Uterus (tissue), 4 donors: Measurements from ENCODE around the gene OGFOD1. TPM values are rescaled to one million over a fixed set of nuclear protein-coding genes. Genes with fewer than 3 reads are reported as not detected.

Source experiments
- DNase-seq, 2 donors: peaks; one replicate each; pipeline ENCODE4 v3.0.0-alpha.2; 2019 to 2020
- H3K27ac ChIP-seq, 2 donors: fragments of 200-600 bp; sonication (generic); 1 replicate in 1 of 2; 2 replicates in 1 of 2; pipeline ENCODE4 v1.5.1; 2016 to 2018
- H3K27me3 ChIP-seq, 2 donors: fragments of 200-600 bp; sonication (generic); one replicate each; pipeline ENCODE4 v1.5.1; 2018 to 2019; ENCODE audit warnings: control low read depth in 1 of 2
- H3K36me3 ChIP-seq, 2 donors: fragments of 200-600 bp; sonication (generic); one replicate each; pipeline ENCODE4 v1.5.1; 2019; ENCODE audit warnings: control low read depth in 1 of 2
- H3K4me1 ChIP-seq, 2 donors: fragments of 200-600 bp; sonication (generic); one replicate each; pipeline ENCODE4 v1.5.1; 2018 to 2019; ENCODE audit warnings: control low read depth in 1 of 2
- H3K4me3 ChIP-seq, 2 donors: fragments of 200-600 bp; sonication (generic); 1 replicate in 1 of 2; 2 replicates in 1 of 2; pipeline ENCODE4 v1.5.1; 2018 to 2019; ENCODE audit warnings: mild to moderate bottlenecking in 1 of 2
- H3K9me3 ChIP-seq, 2 donors: fragments of 200-600 bp; sonication (generic); one replicate each; pipeline ENCODE4 v1.5.1; 2019; ENCODE audit warnings: control low read depth in 1 of 2
- POLR2A ChIP-seq, 2 donors: fragments of 450-650 bp; IDR thresholded peaks; one replicate each; pipeline ENCODE4 v1.6.1; 2016; ENCODE audit warnings: antibody characterized with exemption in 2 of 2, mild to moderate bottlenecking in 1 of 2, moderate library complexity in 1 of 2
- intact Hi-C: fragments of 100-400 bp; cut with DNase I; formaldehyde crosslinking; loops from one replicate; pipeline ENCODE4 v1.15.1; 2023; ENCODE audit warnings: low total_unique reads
- total RNA-seq, 4 donors: library from RNA; depleted of rRNA in 3 of 4; stranded (reverse); fragments of >200 nt in 3 of 4; gene quantifications; one replicate each; pipeline versions ENCODE4 v1.1.0 to v1.2.4, GENCODE V29; 2014 to 2023
- TF ChIP-seq, protein P1 (sequence below), 4 experiments: fragments of 200-600 bp in 2 of 4; fragments of 450-650 bp in 2 of 4; sonication (generic) in 2 of 4; IDR thresholded peaks; one replicate each; pipeline ENCODE4 v1.5.1; 2016 to 2019; ENCODE audit warnings: antibody characterized with exemption in 4 of 4, mild to moderate bottlenecking in 2 of 4, moderate library complexity in 1 of 4
- donor health status: DM: yes; HTN: yes; CAD: no.

Gene OGFOD1
- total RNA-seq, 4 donors from 2014 or later, result 5.0 to 78.9 (median 20.3) TPM

DNA sequence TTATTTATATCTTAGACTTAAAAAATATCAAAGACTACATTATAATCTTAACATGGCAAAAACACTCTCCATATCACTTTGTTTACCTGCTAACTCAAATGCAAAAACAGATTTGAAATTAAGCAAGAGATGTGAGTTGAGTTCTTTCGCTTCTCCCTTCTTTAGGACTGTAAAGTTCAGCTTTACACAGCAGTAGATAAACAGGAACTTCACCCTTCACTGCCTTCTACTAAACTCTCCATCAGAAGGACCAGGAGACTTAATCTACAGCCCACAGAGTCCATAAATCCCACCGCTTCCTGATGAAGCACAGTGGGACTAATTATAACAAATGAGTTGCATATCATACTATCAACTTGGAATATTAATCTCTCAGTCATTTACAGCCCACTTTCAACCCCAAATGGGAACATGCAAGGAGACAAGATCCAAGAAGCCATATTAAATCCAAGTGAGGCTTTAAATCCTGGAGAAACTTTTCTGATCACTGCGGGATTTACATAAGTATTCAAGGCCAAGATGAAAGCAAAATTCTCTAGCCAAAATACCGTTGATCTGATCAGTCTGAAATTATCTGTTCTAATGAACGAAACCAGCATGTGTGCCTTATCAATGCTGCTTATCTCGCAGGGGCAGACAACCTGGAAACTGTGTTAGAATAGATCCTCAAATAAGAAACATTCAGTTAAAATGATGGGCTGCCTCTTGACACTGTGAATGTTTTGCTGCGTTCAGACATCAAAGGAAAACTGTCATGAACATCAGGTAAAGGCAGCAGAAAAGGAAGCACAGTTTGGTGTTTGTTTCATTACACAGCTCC is 27.6 kb upstream of the OGFOD1 start:
- Histone ChIP-seq H3K36me3 (no peaks in the 10 kb centered on the region), H3K4me1 (peaks cover 0 to 4% of the 10 kb centered on the region in 2 donors), H3K4me3 (peak overlapping the region; percentile 56 to 96), H3K9me3 (no peaks in the 10 kb centered on the region), H3K27me3 (no peaks in the 10 kb centered on the region), H3K27ac (peak overlapping the region; percentile 90 to 92)
- intact Hi-C loops, result no loop called here
- no peak for TF ChIP-seq POLR2A (IDR thresholded peaks at IDR 0.05)
- TF ChIP-seq, protein P1, sequence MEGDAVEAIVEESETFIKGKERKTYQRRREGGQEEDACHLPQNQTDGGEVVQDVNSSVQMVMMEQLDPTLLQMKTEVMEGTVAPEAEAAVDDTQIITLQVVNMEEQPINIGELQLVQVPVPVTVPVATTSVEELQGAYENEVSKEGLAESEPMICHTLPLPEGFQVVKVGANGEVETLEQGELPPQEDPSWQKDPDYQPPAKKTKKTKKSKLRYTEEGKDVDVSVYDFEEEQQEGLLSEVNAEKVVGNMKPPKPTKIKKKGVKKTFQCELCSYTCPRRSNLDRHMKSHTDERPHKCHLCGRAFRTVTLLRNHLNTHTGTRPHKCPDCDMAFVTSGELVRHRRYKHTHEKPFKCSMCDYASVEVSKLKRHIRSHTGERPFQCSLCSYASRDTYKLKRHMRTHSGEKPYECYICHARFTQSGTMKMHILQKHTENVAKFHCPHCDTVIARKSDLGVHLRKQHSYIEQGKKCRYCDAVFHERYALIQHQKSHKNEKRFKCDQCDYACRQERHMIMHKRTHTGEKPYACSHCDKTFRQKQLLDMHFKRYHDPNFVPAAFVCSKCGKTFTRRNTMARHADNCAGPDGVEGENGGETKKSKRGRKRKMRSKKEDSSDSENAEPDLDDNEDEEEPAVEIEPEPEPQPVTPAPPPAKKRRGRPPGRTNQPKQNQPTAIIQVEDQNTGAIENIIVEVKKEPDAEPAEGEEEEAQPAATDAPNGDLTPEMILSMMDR (IDR thresholded peaks at IDR 0.05), result no peak
- DNase-seq, result no peak

DNA sequence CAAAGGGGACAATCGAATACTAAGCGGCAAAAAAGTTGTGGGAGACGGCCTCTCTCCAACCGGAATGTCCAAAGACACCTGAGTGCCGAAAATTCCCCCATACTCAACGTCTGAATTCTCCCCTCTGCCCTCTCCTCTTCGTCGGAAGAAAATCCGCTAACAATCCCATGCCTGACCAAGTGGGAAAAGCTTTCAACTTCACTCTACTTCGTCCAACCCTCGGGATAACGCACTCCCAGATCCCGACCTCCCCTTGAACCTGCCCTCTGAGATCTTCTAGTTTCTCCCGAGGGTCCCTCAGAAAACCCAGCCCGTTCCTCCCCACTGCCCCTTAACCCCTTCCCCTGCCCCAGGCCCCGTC is 27.0 kb upstream of the OGFOD1 start:
- Histone ChIP-seq H3K36me3 (no peaks in the 10 kb centered on the region), H3K9me3 (no peaks in the 10 kb centered on the region), H3K27me3 (no peaks in the 10 kb centered on the region), H3K27ac (peak overlapping the region; percentile 90 to 92), H3K4me3 (peak overlapping the region; percentile 56 to 96), H3K4me1 (peaks cover 0 to 4% of the 10 kb centered on the region in 2 donors)
- intact Hi-C loops, result no loop called here
- DNase-seq, result no peak
- TF ChIP-seq, protein P1 (IDR thresholded peaks at IDR 0.05), result no peak
- TF ChIP-seq POLR2A (IDR thresholded peaks at IDR 0.05), result no peak

DNA sequence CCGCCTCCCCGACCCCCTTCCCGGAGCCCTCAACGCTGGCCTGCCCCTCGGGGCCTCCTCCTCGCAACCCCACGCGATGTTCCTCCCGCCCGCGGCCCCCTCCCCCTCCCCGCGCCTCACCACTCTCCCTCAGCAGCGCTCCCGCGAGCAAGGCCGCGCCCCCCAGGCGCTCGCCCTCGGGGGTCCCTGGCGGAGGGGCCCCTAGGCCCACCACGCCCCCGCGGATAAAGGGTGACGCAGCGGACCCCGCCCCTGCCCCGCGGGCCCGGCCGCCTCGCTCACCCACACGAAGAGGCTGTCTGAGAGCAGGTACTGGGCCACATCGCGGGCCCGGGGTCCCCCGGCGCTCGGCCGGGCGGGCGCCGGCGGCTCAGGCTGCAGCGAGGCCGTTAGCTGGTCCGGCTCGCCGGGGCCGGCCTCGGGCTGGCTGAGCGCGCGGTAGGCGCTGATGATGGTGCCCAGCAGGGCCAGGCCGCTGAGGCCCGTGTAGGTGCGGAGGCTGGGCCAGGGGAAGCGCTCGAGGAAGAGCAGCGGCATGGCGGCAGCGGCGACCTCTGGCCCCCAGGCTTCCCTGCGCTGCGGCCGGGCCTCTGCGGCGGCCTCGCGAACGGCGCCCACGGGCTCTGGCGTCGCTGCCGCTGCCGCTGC is 26.4 kb upstream of the OGFOD1 start:
- Histone ChIP-seq H3K4me1 (peaks cover 0 to 4% of the 10 kb centered on the region in 2 donors), H3K27me3 (no peaks in the 10 kb centered on the region), H3K9me3 (no peaks in the 10 kb centered on the region), H3K4me3 (peak overlapping the region; percentile 56 to 96), H3K36me3 (no peaks in the 10 kb centered on the region), H3K27ac (peak overlapping the region; percentile 90 to 92)
- no peak for TF ChIP-seq POLR2A (IDR thresholded peaks at IDR 0.05)
- TF ChIP-seq, protein P1 (IDR thresholded peaks at IDR 0.05), result no peak
- intact Hi-C loops, result no loop called here
- peak; percentile 36 to 46 for DNase-seq

DNA sequence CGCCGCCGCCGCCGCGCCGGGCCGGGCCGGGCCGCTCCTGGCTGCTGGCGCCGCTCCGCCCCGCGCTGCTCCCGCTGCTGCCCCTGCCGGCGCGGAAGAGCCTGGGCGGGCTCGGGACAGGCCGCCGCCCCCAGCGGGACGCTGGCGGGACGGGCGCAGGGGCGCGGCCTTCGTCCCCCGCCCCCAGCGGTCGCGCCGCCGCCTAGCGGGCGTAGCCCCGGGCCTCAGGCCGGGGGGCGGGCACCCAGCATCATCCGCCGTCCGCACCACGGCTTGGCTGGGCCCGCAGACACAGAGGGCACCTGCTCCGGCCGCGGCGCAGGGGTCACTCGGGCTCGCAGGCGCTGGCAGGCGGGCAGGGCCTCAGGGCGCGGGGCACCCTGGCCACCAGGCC is 25.9 kb upstream of the OGFOD1 start, which contains the start of gene AMFR:
TSS of gene AMFR (minus strand) at position 107 of the 394 bp plus-strand sequence. CDS start 218 bp downstream, outside the sequence.
- peak; percentile 19 to 58 for TF ChIP-seq POLR2A (IDR thresholded peaks at IDR 0.05)
- TF ChIP-seq, protein P1 (IDR thresholded peaks at IDR 0.05), result peak; percentile 16 to 94 (median 74)
- H3K27me3 ChIP-seq, result no peaks in the 10 kb centered on the region
- H3K4me1 ChIP-seq, result peaks cover 0 to 4% of the 10 kb centered on the region in 2 donors
- peak; percentile 48 to 67 for DNase-seq
- no peaks in the 10 kb centered on the region for H3K9me3 ChIP-seq
- H3K36me3 ChIP-seq, result no peaks in the 10 kb centered on the region
- intact Hi-C loops, result no loop called here
- peak within 1 kb of the TSS; percentile 90 to 92 for H3K27ac ChIP-seq
- peak within 1 kb of the TSS; percentile 56 to 96 for H3K4me3 ChIP-seq

DNA sequence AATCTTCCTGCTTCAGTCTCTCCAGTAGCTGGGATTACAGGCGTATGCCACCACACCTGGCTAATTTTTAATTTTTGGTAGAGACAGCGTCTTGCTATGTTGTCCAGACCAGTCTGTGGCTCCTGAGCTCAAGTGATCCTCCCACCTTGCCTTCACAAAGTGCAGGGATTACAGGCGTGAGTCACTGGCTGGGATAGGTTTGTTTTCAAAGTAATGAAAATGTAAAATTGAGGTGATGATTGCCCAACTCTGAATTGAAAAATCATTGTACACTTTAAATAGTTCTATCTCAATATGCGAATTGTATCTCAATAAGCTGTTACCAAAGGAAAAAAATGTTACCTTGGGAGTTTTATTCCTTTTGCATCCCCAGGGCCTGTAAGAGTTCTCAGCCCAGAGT is 24.8 kb upstream of the OGFOD1 start:
- no peak overlapping the region for H3K4me3 ChIP-seq
- no peaks in the 10 kb centered on the region for H3K27me3 ChIP-seq
- no peaks in the 10 kb centered on the region for H3K9me3 ChIP-seq
- TF ChIP-seq, protein P1 (IDR thresholded peaks at IDR 0.05), result no peak
- TF ChIP-seq POLR2A (IDR thresholded peaks at IDR 0.05), result no peak
- H3K27ac ChIP-seq, result peak overlapping the region in 1 of 2 donors; percentile 88
- H3K4me1 ChIP-seq, result peaks cover 0 to 4% of the 10 kb centered on the region in 2 donors
- DNase-seq, result no peak
- no peaks in the 10 kb centered on the region for H3K36me3 ChIP-seq
- intact Hi-C loops, result no loop called here
